B cell (primary cell): Measurements from ENCODE around the gene HBZ.

Source experiments
- CTCF ChIP-seq: fragments of 200-600 bp; IDR thresholded peaks from one replicate; pipeline ENCODE4 v1.8.0; 2022; ENCODE audit warnings: antibody characterized with exemption, mild to moderate bottlenecking
- EZH2 ChIP-seq: IDR thresholded peaks from 2 replicates; pipeline ENCODE4 v1.6.1; 2012; ENCODE audit warnings: borderline replicate concordance, low read depth, mild to moderate bottlenecking, moderate library complexity, low read length; ENCODE audit not compliant: insufficient read depth, poor library complexity, severe bottlenecking

GRCh38 chr16:181565-182021 is 29.1 kb downstream of the HBZ start:
- TF ChIP-seq CTCF (peak; percentile 96), EZH2 (no peak)
